ENCODE data around the gene DDX52.
"Not testable (repeated sequence)": the region's sequence is repeated elsewhere in the genome, so short reads cannot be mapped to it uniquely, and the experiment has no call there.

DDX52 gene

GRCh38 chr17:37651849-37652248, 8.6 kb upstream of the DDX52 start:
- DNase-seq (ENCODE audit: low read depth in 1 of 2, low spot score in 1 of 2), result no peak

GRCh38 chr17:37650419-37651003, 7.3 kb upstream of the DDX52 start:
- DNase-seq (ENCODE audit: low read depth in 1 of 2, low spot score in 1 of 2), result no peak

DNA sequence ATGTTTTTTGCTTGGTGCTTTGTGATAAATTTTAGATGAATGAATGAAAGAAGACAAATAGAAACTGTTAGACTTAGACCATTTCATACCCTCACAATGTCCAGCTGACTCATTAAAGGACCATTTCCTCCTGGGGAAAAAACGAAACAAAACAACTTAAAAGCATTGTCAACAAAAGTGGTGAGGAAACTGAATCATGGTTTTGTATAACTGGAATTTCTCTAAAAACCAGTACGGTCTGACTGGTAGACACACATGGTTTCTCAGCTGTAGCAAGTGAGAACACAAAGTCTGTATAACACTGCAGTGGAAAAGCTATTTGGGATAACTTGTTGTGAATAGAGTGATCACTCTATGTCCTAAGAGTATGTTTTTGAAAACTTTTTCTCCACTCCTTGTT, 5.3 kb upstream of the DDX52 start:
- DNase-seq (ENCODE audit: low read depth in 1 of 2, low spot score in 1 of 2), result no peak

DNA sequence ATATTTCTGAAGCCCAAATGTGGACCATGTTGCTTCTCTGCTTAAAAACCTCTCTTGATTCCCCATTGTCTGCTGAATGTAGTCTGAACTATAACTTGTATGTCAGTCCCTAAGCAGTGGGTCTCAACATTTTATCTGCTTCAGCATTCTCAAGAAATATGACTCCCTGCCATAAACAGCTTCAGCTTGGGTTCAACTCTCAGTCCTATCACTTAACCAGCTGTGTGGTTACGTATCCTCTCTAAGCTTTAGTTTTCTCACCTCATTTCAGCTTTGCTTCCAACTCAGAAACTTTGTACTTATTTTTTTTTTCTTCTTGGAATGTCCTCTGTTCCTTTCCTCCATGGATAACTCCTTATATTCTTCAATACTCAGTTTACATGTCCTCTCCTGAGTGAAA, 4.6 kb upstream of the DDX52 start:
- no peak for DNase-seq (ENCODE audit: low read depth in 1 of 2, low spot score in 1 of 2)

- no peak for DNase-seq (ENCODE audit: low read depth in 1 of 2, low spot score in 1 of 2)
Measured at GRCh38 chr17:37643869-37644268, 623 bp upstream of the DDX52 start.

DNA sequence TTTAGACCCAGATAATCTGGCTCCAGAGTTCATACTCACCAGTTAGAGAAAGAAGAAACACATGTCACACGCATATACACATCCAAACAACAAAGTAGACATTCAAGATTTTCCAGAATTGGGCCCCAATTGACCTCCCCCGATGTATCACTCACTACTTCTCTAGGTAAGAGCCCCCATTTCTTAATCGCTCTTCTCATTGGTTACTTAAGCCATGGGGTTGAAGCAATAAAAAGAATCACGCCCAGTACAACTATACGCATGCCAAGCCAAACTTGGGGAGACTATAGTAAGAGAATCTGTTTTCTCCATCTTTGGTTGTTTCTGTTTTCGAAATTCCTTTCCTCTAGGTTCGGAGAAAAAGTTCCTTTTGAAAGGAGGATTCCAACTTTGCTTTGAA, 565 bp downstream of the DDX52 start:
- no peak for DNase-seq (ENCODE audit: low read depth in 1 of 2, low spot score in 1 of 2)

GRCh38 chr17:37640015-37640414, 3.2 kb downstream of the DDX52 start:
- DNase-seq (ENCODE audit: low read depth in 1 of 2, low spot score in 1 of 2), result no peak

- no peak for DNase-seq (ENCODE audit: low read depth in 1 of 2, low spot score in 1 of 2)
Measured at GRCh38 chr17:37637956-37638355, 5.3 kb downstream of the DDX52 start.

GRCh38 chr17:37616430-37616829, 26.8 kb downstream of the DDX52 start:
- not testable (repeated sequence) for DNase-seq (ENCODE audit: low read depth in 1 of 2, low spot score in 1 of 2)

DNA sequence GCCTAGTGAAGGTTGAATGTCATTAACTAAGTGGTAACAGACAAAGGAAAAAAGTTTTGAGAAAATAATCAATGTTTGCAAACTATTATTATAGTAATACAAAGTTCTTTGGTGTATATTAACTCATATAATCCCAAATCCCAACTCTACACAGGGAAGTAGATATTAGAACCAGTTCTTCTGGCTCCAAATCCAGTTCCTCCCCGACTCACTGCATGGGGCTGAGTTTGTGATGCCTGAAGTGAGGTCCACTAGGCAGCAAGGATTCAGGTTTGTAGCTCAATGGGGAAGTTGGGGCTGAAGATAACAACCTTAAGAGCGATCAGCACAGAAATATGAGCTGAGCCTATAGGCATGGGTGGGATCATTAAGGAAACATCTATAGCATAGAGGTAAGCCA, 28.4 kb downstream of the DDX52 start:
- no peak for DNase-seq (ENCODE audit: low read depth in 1 of 2, low spot score in 1 of 2)

DNA sequence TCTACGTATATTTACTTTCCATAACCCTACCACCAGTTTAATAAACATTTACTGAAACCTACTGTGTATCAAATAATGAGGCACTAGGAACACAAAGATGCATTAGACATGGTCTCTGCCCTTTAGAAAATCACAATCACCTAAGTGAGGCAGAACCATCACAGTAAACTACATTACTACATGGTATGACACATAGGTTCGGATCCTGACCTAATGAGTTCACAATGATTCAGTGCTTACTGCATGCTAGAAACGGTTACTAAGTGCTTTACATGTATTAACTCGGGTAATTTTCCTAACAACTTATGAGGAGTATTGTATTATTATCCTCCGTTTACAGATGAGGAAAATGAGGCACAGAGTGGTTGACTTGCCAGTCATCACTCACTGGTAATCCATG, 28.9 kb downstream of the DDX52 start:
- no peak for DNase-seq (ENCODE audit: low read depth in 1 of 2, low spot score in 1 of 2)

- DNase-seq (ENCODE audit: low read depth in 1 of 2, low spot score in 1 of 2), result no peak
Measured at GRCh38 chr17:37610971-37611370, 32.3 kb downstream of the DDX52 start.

DNA sequence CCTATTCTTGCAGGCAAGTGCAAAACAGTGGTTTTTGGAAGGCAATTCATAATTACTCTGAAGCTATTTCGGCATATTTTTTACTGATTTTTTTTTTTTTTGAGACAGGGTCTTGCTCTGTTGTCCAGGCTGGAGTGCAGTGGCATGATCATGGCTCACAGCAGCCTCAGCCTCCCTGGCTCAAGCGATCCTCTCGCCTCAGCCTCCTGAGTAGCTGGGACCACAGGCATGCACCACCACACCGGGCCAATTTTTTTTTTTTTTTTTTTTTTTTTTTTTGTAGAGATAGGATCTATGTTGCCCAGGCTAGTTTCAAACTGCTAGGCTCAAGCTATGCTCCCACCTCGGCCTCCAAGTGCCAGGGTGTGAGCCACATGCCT, 33.2 kb downstream of the DDX52 start:
- not testable (repeated sequence) for DNase-seq (ENCODE audit: low read depth in 1 of 2, low spot score in 1 of 2)

DNA sequence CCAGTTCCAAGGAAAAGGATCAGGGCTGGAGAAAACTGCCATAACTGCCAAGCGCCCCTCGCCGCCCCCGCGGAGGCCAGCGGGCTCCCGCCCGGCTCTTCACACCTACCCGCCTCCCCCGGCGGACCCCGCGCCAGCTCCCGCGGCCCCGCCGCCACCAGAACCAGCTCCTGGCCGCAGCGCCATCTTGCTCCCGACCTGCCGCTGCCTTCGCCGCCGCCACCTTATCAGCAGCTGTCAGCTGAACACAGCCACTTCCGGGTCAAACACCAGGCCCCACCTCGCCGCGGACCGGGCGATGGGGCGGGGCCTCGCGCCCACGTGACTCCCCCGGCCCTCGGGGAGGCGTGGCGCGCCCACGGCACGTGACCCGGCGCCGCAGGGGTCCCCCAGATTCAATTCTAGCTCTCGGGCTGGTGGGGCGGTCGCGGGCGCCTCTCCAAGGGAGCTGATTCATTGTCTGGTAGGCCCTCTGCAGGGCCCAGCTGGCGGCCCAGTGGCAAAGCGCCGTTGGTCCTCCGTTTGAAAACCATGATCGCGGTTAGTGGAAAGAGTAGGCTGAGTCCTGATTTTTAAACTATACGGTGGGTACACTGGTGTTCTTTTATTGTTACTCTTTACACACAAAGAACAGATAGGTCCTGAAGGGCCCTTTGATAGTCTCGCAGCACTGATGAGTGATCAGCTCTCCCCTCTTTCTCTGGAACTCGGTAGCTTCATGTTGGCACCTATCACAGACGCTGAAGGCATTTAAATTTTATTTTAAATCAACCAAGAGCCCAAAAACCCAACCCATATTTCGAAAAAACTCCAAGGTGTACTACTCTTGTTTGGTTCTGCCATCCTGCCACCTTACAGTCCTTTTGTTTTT, 33.8 kb downstream of the DDX52 start, which contains the start of gene SYNRG:
Gene SYNRG (minus strand): TSS at position 249 of the 871 bp plus-strand sequence. CDS start 63 bp downstream, at position 186.
- peak; percentile 82 to 95 for DNase-seq (ENCODE audit: low read depth in 1 of 2, low spot score in 1 of 2)

- peak in 1 of 2 donors; percentile 6 for DNase-seq (ENCODE audit: low read depth in 1 of 2, low spot score in 1 of 2)
Measured at GRCh38 chr17:37608351-37609169, 34.7 kb downstream of the DDX52 start.

GRCh38 chr17:37607637-37608331, 35.5 kb downstream of the DDX52 start:
- no peak for DNase-seq (ENCODE audit: low read depth in 1 of 2, low spot score in 1 of 2)

- DNase-seq (ENCODE audit: low read depth in 1 of 2, low spot score in 1 of 2), result peak in 1 of 2 donors; percentile 6
Measured at GRCh38 chr17:37605813-37606505, 37.3 kb downstream of the DDX52 start.

DNA sequence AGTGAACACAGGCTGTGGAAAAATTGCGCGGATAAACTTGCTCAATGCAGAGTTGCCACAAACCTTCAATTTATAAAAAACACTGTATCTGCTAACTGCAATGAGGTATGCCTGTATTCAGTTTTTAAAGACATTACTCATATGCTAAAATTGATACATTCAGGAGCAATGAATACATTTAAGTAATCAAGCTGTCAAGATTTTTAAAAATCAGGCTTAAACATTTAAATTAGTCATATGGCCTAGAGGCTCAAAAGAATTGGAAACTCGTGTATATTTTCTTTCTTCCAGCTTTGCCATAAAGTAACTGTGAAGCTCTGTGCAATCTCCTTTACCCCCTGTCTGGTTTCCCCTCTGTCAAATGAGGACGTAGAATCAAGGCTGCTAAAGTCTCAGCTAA, 38.2 kb downstream of the DDX52 start:
- DNase-seq (ENCODE audit: low read depth in 1 of 2, low spot score in 1 of 2), result no peak

- DNase-seq (ENCODE audit: low read depth in 1 of 2, low spot score in 1 of 2), result no peak
Measured at GRCh38 chr17:37604556-37604955, 38.7 kb downstream of the DDX52 start.

- DNase-seq (ENCODE audit: low read depth in 1 of 2, low spot score in 1 of 2), result no peak
Measured at GRCh38 chr17:37598145-37598544, 45.1 kb downstream of the DDX52 start.

GRCh38 chr17:37592291-37592690, 51.0 kb downstream of the DDX52 start:
- no peak for DNase-seq (ENCODE audit: low read depth in 1 of 2, low spot score in 1 of 2)
